Measurements from ENCODE around the gene CEMP1. TPM values are rescaled to one million over a fixed set of nuclear protein-coding genes. Genes with fewer than 3 reads are reported as not detected.

The CEMP1 gene
- total RNA-seq, 1 experiment from 2014 or later, result not detected

DNA sequence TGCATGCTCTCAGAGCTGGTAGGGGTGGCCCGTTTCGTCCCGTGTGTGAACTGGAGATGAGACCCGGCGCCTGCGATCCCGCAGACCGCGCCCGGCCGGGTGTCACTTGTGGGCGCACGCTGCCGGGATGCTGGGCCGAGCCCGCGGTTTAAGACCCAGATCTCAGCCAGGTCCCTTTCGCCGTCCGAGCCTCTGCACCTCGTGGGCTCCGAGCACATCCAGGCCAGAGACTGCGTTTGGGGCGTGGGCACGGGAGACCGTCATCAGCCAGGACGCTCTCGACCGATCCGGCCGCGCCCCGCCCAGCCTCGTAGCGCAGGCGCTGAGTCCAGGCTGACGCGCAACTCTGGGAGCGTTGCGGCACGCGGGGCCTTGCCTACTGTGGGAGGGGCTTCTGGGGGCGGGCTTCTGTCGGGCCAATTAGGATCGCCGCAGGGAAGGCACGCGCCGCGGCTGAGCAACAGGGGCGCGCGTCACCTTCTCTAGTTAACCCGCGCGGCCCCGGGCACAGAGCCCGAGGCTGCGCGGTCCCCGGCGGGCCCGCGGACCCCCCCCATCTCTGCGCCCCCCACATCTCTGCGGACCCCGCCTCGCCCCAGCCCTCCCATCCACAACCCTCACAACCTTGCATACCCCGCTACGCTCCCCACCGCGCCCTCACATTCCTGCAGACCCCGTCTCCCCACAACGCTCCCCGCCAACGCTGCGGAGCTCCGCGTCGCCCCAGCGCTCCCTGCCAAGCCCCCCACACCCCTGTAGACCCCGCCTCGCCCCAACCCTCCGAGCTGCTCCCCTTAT lies 687 bp upstream of the CEMP1 start:
- Histone ChIP-seq H3K9me3 (ENCODE audit: control insufficient read depth, low read depth, low read length) (no peaks in the 10 kb centered on the region), H3K79me1 (ENCODE audit: insufficient read depth, low read depth, low read length, poor library complexity, severe bottlenecking) (no peaks in the 10 kb centered on the region), H3K9ac (ENCODE audit: extremely low read depth, insufficient read length, low read length) (peak overlapping the region; percentile 33), H4K8ac (replicated peaks; ENCODE audit: insufficient read length, low read depth, low read length) (no peak overlapping the region), H2BK15ac (ENCODE audit: low read depth, low read length) (no peak overlapping the region), H2BK20ac (ENCODE audit: low read depth, low read length, poor library complexity, severe bottlenecking) (no peak overlapping the region), H3K23me2 (ENCODE audit: insufficient read length, low read depth, low read length, poor library complexity, severe bottlenecking) (peaks cover 10% of the 10 kb centered on the region), H2BK5ac (ENCODE audit: insufficient read length, low read length) (no peak overlapping the region), H3K4ac (ENCODE audit: low read depth, low read length) (no peak overlapping the region), H3K14ac (ENCODE audit: insufficient read depth, low read length) (peak overlapping the region; percentile 47; the same call in 1 of the 2 replicates), H4K20me1 (ENCODE audit: control insufficient read depth, insufficient read depth, insufficient read length) (no peaks in the 10 kb centered on the region), H2AK5ac (ENCODE audit: insufficient read length, low read length) (no peak overlapping the region), H3T11ph (ENCODE audit: low read length) (no peak overlapping the region), H3K79me2 (ENCODE audit: insufficient read depth, low read length) (no peaks in the 10 kb centered on the region), H3K23ac (ENCODE audit: insufficient read length, low read depth, low read length) (no peak overlapping the region), H3K27ac (ENCODE audit: insufficient read length, low read depth, low read length) (no peak overlapping the region), H4K5ac (ENCODE audit: insufficient read length, low read depth, low read length) (no peak overlapping the region), H4K91ac (ENCODE audit: insufficient read length, low read depth, low read length) (no peak overlapping the region), H3K4me1 (ENCODE audit: insufficient read depth, low read length) (no peaks in the 10 kb centered on the region), H3K56ac (ENCODE audit: insufficient read length, low read depth, low read length) (no peak overlapping the region), H3K27me3 (ENCODE audit: insufficient read depth, low read length) (no peaks in the 10 kb centered on the region), H2BK120ac (ENCODE audit: low read depth, low read length, poor library complexity, severe bottlenecking) (no peak overlapping the region), H2AFZ (ENCODE audit: low read length) (no peak overlapping the region), H3K4me2 (ENCODE audit: insufficient read depth, insufficient read length, low read length) (peak overlapping the region; percentile 78), H2BK12ac (ENCODE audit: insufficient read length, low read depth, low read length) (no peak overlapping the region), H3K18ac (ENCODE audit: insufficient read length, low read depth, low read length) (peak overlapping the region; percentile 88)
- TF ChIP-seq, protein P1, sequence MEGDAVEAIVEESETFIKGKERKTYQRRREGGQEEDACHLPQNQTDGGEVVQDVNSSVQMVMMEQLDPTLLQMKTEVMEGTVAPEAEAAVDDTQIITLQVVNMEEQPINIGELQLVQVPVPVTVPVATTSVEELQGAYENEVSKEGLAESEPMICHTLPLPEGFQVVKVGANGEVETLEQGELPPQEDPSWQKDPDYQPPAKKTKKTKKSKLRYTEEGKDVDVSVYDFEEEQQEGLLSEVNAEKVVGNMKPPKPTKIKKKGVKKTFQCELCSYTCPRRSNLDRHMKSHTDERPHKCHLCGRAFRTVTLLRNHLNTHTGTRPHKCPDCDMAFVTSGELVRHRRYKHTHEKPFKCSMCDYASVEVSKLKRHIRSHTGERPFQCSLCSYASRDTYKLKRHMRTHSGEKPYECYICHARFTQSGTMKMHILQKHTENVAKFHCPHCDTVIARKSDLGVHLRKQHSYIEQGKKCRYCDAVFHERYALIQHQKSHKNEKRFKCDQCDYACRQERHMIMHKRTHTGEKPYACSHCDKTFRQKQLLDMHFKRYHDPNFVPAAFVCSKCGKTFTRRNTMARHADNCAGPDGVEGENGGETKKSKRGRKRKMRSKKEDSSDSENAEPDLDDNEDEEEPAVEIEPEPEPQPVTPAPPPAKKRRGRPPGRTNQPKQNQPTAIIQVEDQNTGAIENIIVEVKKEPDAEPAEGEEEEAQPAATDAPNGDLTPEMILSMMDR (conservative IDR thresholded peaks at IDR 0.05), result no peak
- Mint-ChIP-seq H3K27ac (peak overlapping the region; percentile 40 to 90 (median 77); a peak in 5 of 7 replicates), H3K4me3 (peak overlapping the region; percentile 79 to 98), H3K9me3 (peaks cover 0 to 2% of the 10 kb centered on the region in 2 experiments; a peak in 1 of 5 replicates), H3K36me3 (ENCODE audit: insufficient read depth in 1 of 3, low read depth in 3 of 3) (peaks cover 0 to 15% (median 2%) of the 10 kb centered on the region in 3 experiments; a peak in 3 of 7 replicates), H3K4me1 (peaks cover 4 to 11% of the 10 kb centered on the region in 2 experiments), H3K27me3 (ENCODE audit: low read depth) (peaks cover 4% of the 10 kb centered on the region; the same call in 1 of the 2 replicates)
- WGBS (ENCODE audit: extremely low coverage, insufficient read length, low lambda C conversion rate), result no CpG with 5 or more reads among the region's 84 CpGs
- peak; percentile 98 for DNase-seq
